ENCODE results near the gene TNS4.

DNA sequence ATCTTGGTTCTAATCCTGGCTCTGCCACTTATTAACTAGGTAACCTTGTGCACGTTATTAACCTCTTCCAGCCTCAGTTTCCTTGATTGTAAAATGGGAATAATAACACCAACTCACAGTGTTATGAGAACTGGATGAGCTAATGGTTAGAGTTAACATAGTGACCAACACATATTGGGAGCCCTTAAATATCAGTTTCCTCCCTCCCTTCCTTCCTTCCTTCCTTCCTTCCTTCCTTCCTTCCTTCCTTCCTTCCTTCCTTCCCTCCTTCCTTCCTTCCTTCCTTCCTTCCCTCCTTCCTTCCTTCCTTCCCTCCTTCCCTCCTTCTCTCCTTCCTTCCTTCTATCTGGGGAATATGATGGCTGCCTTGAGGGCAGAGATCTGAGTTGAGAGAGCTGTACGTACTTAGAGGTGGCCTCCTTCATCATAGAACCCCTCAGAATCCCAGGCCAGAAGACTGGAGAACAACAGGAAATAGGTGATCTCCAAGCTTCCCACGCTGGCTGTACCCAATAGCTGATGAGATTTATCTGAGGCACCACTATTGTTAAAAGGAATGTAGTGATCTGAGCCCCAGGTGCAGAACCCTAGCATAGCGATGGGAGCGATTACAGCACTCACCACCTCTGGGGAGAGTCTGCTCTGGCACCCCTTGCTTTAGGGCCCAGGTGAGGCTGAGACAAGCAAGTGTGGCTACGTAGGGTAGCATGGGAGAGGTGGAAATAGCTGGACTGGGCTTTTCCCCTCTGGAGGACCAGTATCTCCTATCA lies 37.7 kb upstream of the TNS4 start:
- TF ChIP-seq POLR2AphosphoS5 (IDR thresholded peaks at IDR 0.05), result no peak
- TF ChIP-seq, protein P1, sequence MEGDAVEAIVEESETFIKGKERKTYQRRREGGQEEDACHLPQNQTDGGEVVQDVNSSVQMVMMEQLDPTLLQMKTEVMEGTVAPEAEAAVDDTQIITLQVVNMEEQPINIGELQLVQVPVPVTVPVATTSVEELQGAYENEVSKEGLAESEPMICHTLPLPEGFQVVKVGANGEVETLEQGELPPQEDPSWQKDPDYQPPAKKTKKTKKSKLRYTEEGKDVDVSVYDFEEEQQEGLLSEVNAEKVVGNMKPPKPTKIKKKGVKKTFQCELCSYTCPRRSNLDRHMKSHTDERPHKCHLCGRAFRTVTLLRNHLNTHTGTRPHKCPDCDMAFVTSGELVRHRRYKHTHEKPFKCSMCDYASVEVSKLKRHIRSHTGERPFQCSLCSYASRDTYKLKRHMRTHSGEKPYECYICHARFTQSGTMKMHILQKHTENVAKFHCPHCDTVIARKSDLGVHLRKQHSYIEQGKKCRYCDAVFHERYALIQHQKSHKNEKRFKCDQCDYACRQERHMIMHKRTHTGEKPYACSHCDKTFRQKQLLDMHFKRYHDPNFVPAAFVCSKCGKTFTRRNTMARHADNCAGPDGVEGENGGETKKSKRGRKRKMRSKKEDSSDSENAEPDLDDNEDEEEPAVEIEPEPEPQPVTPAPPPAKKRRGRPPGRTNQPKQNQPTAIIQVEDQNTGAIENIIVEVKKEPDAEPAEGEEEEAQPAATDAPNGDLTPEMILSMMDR (IDR thresholded peaks at IDR 0.05), result no peak

Data from gastroesophageal sphincter (tissue), 3 donors.